ENCODE data around the gene AMH.
"Not testable (repeated sequence)": the region's sequence is repeated elsewhere in the genome, so short reads cannot be mapped to it uniquely, and the experiment has no call there.

The AMH gene

DNA sequence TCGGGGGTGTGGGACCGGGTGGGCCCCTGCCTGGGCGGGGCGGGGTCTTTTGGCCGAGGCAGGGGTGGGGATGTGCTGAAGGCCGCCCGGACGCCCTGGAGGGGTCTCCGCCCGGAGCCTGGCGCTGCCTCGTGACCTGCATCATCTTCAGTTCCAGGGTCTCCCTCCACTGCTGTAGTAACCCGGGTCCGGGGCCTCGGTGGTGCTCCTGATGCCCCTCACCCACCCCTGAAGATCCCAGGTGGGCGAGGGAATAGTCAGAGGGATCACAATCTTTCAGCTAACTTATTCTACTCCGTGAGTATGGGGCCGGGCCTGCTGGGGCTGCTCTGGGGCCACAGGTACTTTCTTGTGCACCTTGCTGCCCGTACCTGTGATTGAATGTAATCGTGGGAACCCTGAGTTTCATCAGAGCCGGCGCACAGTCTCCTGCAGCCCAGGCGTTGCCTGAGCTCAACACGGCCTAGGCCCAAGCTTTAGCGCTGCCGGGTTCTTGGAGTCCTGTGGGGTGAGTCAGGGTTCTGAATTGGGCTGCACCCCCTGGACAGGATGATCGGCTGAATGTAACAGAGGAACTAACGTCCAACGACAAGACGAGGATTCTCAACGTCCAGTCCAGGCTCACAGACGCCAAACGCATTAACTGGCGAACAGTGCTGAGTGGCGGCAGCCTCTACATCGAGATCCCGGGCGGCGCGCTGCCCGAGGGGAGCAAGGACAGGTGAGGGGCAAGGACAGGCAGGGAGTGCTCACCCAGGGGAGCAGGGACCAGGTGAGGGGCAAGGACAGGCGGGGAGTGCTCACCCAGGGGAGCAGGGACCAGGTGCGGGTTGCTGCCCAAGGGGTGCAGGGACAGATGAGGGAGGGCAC, 22.3 kb downstream of the AMH start:
- peak; percentile 66 for DNase-seq

DNA sequence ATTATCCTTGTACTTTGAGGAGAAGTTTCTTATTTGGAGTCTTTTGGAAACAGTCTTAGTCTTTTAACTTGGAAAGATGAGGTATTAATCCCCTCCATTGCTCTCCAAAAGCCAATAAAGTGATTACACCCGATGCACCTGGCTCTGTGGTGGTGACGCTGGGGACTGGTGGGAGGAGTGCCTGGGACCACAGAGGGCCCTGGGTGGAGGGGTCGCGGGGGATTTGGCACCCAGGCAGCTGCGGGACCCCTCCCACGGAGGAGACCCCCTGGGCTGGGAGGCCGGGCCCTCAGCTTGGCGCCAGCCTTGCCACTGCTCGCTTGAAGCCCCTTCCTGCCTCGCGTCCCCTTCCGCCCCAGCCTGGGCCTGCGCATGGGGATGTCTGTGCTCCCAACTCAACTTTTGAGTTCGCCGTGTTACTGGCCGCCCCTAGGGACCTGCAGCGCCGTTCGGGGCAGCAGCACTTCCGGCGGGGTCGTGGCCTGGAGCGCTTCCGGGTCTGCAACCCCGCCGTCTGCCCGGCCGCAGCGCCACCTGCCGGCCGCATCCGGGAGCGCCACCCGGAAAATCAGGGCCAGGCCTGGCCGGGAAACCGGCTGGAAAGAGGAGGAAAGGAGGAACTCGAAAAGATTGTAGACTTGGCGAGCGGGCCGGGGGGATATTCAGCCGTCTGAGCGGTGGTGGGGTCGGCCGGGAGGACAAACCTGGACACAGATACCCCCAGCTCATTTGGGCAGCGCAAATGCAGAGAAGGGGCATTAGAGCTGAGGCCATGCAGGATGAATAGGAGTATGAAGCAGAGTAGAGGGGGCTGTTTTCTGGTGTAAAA, 24.4 kb downstream of the AMH start:
- peak; percentile 95 for DNase-seq

DNA sequence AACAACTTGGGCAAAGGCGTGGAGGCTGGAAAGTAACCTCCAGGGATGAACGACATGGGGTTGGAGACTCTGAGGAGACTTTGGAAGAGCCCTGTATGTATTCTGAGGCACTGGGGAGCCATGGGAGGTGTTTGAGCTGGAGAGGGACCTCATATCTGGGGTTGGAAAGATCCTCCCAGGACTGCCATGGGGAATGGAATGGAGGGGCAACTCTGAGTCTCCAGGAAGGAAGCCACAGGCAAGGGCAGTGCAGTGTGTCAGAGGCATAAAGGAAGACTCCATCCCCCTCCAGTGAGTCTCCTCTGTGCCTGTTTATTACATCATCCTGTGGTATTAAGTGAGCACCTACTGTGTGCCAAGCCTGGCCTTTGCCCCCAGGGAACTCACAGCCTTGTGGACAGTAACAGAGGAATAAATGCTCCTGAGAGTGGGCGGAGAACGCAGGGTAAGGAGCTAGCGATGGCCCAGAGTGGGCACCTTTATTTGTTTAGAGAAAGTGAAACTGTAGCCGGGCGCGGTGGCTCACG, 25.1 kb downstream of the AMH start:
- no peak for DNase-seq

DNA sequence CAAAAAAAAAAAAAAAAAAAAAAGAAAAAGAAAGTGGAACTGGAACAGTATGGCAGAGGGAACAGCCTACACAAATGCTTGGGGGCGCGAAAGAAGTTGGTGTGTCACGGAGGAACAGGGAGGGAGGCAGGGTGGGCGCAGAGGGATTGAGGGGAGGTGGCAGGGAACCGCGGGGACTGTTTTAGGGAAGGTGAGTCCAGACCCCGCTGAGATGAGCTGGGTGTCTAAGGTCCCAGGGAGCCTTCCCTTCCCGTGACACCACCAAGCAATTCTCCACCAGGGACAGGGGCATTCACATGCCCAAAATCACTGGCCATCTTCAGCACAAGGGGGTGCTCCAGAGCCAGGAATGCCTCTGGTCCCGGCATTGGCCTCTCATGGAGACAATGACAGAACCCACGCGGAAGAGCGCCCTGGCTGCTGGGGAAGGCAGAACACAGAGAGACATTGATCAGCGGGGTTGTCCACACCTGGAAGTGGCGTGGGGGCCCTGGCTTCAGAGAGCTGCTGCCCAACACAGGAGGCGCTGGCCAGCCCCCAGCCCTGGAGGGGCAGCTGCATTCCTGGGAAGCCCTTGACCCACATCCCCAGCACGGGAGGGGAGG, 25.9 kb downstream of the AMH start:
- DNase-seq: no peak

DNA sequence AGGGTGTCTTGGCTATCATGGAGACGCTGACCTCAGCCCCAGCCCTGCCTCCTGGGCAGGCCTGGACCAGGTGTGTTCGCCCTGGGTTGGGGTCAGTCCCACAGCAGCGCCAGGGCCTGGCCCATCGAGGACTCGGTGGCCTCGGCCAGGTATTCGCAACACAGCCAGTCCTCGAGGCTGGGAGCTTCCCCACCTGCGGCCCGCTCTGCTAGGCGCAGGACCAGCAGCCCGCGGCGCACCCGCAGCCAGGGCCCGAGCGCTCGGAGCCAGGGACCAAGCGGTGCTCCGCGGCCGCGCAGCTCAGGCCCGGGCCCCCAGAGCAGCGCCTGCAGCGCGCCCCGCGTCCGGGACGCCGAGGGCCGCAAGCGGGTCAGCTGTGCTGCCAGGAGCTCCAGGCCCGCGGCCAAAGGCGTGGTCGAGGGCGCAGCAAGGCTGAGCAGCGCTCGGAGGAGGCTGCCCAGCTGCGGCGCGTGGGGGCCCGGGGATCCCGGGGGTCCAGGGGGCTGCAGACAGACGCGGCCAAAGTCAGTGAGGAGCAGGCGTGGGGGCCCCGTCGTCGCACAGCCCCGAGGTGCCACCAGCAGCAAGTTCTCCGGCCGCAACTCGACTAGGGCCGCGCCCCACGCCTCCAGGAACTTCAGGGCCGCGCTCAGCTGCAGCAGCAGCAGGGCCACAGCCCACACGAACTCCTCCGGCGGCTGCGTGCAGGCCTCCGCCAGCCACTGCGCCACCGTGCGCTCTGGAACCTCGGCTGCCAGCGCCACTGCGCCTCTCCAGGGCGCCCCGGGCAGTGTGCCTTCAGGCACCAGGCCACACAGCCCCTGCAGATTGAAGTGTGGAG, 26.7 kb downstream of the AMH start:
- DNase-seq: no peak

DNA sequence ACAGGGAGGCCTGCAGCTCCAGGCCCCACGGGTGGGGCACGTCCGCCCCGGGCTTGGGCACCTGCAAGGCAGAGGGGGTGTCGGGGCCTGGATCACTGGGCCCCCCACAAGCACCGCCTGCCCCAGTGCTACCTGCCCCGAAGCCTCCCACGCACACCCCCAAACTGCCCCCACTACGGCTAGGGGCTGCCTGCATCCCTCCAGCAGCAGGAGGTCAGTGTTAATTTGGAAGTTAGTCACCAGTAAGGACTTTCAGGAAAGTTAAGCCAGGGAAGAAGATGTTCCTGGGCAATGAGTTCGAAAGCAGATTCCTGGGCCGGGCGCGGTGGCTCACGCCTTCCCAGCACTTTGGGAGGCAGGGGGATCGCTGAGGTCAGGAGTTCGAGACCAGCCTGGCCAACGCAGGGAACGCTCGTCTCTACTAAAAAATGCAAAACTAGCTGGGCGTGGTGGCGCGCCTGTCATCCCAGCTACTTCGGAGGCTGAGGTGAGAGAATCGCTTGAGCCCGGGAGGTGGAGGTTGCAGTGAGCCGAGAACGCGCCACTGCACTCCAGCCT, 27.4 kb downstream of the AMH start:
- DNase-seq: no peak

DNA sequence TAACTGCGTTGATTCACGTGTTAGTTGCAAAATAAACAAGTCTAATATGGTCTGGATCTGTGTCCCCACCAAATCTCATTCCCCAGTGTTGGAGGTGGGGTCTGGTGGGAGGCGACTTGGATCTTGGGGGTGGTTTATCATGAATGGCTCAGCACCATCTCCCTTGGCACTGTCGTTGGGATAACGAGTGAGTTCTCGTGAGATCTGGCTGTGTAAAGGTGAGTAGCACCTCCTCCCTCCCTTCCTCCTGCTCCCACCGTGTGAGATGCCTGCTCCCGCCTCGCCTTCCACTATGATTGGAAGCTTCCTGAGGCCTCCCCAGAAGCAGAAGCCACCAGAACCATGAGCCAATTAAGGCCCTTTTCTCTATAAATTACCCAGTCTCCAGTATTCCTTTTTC, 28.0 kb downstream of the AMH start:
- no peak for DNase-seq

DNA sequence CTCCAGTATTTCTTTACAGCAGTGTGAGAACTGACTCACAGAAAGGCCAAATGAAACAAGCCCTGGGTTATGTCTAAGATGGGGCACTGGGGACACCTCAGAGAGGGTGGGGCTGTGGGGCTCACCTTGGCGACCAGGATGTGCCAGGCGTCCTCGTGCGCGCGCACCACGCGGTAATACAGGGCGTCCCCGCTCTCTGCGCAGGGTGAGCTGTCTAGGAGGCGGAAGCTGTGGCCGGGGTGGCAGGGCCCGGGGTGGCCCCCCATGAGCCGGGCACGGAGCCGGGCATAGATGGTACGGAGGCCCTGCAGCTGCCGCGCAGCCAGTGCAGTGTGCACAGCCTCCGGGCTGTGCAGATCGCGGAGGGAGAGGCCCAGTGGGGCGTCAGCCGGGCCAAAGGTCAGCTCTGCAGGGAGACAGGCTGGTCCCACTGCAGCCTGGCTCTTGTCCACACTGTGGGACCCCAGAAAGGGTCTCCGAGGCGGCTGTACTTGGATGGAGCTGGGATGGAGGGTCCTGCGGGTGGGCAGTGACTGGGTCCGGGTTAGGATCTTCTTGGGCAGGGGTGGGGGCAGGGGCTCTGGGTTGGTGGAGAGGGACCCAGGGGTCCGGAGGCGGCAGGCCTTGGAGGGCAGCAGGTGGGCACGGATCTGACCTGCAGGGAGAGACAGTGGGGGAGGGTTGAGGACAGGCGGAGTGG, 29.5 kb downstream of the AMH start:
- no peak for DNase-seq

DNA sequence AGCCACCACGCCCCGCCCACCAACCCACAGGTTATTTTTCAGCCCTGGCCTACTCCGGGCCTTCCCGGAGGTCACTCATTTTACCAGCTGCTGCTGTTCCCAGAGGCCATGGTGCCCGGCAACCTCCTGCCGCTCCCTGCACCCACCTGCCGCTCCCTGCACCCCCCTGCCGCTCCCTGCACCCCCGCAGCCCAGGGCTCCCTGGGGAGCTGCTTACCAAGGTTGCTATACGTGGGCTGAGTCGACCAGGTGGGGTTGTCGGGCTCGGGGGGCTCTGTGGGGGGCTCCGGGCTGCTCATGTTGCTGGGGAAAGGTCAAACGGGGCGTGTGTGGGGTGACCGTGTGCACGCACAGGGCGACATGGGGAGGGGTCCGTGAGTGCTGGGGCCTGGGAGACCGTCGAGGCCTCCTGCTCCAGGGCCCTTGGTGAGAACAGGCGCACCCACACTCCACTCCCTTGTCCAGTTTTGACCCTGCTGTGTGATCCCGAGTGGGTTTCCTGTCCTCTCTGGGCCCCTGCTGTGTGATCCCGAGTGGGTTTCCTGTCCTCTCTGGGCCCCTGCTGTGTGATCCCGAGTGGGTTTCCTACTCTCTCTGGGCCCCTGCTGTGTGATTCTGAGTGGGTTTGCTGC, 31.6 kb downstream of the AMH start:
- no peak for DNase-seq

DNA sequence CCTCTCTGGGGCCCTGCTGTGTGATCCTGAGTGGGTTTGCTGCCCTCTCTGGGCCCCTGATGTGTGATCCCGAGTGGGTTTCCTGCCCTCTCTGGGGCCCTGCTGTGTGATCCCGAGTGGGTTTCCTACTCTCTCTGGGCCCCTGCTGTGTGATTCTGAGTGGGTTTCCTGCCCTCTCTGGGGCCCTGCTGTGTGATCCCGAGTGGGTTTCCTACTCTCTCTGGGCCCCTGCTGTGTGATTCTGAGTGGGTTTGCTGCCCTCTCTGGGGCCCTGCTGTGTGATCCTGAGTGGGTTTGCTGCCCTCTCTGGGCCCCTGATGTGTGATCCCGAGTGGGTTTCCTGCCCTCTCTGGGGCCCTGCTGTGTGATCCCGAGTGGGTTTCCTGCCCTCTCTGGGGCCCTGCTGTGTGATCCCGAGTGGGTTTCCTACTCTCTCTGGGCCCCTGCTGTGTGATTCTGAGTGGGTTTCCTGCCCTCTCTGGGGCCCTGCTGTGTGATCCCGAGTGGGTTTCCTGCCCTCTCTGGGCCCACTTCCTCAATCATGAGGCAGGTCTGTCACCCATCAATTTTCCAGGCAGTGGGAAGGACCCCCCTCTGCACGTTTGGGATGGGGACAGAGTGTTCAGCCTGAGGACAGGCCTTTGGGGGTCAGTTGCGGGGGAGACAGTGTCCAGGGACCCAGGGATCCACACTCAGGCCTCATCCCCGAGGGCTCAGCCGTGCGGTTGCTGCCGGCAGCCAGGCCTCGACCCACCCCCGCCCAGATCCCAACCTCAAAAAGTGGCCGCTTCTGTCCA, 32.3 kb downstream of the AMH start:
- DNase-seq: not testable (repeated sequence)

DNA sequence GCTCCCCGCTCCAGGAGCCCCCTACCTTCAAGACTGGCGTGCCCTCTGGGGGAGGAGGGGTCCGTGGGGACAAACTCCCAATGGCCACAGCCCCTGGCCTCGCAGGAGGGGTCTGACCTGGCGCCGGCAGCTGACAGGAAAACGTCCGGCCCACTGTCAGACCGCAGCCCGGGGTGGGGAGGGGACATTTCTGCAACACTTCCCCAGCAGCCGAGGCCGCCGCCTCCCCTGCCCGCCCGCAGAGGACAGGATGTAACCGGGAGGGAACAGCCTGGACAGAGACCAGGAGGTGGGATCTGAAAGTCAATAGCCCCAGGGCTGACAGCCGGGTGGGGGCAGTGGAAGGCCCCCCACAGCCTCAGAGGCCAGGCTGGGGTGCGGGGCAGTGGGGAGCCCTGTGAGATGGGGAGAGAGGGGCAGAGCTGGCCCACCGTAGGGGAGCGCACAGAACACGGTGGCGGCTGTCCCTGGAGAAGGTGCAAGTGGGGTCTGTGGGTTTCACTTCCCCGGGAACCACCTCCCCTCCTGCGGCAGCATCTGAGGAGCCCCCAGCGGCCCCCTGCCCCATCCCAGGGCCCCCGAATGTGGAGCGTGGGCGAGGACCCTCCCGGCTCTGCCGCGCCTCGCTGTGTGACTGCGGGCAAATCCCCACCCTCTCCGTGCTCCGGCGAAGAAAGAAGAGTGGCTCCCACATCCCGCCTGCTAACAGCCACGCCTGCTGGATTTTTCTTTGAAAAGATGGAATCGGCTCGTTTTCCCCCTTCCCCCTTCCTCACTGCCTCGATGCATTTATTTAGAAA, 33.1 kb downstream of the AMH start, which contains the start of gene PEAK3:
TSS of gene PEAK3 (minus strand) at position 114 of the 800 bp plus-strand sequence. CDS start 1,244 bp downstream, outside the sequence.
- peak; percentile 64 for DNase-seq

DNA sequence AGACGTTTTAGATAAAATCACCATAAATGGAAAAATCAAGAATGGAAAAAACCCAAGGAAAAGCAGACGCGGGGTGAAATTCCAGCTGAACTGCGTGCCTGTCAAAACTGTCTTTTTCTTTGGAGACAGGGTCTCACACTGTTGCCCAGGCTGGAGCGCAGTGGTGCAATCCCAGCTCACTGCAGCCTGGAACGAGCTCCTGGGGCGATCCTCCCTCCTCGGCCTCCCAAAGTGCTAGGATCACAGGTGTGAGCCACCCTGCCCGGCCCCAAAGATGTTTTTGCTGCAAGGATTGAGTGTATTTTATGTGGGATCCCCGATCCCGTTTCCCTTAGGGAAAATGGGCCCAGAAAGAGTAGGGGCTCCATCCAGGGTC, 33.7 kb downstream of the AMH start:
- DNase-seq: no peak

DNA sequence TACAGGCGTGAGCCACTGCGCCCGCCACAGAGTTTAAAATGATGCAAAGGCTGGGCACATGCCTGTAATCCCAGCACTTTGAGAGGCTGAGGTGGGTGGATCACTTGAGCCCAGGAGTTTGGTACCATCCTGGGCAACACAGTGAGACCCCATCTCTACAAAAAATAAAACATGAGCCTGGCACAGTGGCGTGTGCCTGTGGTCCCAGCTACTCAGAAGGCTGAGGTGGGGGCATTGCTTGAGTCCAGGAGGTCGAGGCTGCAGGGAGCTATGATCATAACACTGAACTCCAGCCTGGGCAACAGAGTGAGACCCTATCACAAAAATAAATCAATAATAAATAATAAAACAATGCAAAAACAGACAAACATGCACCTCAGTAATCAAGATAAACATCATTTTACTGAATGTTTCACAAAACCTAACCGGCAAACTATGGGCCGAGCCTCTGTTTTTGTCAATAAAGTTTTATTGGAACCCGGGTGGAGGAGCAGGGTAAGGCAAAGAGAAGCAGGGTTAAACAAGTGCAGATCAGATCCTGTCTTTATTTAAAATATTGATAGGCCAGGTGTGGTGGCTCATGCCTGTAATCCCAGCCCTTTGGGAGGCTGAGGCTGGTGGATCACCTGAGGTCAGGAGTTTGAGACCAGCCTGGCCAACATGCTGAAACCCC, 34.8 kb downstream of the AMH start:
- no peak for DNase-seq

DNA sequence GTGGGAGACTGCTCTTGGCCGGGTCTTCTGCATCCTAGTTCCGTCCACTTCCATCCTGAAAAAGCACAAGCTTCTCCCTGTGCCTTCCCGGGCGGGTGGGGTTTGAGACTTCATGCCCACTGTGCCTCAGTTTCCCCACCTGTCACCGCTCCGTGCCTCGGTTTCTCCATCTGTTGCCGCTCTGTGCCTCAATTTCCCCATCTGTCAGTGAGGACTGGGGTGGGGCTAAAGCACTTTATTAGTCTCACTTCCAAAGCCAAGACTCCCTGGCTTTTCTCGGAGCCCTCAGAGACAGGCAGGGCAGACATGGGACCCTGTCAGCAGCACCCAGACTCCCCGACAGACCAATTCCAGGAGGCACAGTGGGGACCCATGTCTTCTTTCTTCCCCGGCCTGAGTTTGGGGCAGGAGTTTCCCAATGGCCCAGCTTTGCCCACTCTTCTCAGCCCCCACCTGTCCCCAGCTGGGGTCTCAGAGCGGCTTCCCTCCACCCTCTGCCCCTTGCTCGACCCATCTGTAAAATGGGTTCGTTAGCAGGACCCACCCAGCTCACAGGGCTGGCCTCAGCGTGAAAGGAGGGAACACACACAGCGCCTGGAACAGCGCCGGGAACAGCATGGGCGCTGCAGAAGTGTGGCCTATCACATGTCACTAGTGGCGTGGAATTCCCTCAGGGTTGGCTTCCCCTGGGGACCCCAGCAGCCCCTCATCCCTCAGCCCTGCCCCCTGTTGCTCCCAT, 37.4 kb downstream of the AMH start:
- DNase-seq: no peak

DNA sequence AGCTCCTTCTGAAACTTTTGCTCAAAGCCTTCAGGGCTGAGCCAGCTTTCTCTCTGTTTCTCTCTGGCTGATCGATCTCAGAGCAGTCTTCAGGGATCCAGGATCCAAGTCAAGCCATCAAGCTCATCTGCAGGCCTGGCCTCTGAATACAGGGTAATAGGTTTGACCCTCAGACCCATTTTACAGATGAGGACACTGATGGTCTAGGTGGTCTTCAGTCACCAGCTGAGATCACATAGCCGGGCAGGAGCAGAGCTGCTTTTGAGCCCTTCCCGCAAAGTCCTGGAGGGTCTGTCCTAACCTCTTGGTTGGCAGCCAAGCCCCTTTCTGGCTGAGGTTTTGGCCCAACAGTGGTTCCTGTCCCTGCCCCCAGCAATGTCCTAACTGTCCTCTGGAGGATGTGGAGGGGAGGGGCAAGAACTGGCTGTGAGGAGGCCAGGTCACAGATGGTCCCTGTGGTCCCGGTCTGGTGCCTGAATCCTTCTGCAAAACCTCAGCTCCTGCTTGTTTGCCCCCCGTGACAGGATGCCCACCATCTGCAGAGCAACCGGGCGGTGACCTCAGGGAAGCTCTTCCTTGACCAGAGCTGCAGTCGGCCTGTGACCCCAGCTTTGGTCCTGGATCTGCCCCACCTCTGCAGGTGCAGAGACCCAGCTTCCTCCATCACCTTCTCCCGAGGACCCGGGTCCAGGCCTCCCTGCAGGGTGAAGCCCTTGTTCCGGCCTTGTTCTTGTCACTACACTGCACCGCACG, 38.6 kb downstream of the AMH start:
- DNase-seq: no peak

DNA sequence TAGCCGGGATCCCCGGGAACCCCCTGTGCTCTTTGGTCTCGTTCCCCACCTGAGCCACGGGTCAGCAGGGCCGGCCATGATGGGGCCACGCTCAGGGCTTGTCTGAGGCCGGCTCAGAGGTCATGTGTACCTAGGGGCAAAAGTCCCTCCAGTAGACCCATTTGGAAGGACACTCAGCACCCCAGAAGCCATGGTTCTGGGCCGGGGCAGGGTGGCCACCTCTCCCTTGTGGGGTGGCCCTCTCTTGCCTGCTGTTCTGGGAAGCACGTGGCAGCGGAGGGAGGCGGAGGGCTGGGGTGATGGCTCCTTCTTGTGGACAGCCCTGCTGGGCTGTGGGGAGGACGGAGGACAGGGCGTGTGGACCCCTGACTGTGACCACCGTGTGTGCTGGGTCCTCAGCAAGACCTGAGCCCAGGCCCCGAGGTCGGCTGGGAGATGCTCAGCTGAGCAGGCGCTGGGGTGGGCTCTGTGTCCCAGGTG, 39.3 kb downstream of the AMH start:
- DNase-seq: no peak
